ENCODE results near the gene RELA. TPM values are rescaled to one million over a fixed set of nuclear protein-coding genes. Genes with fewer than 3 reads are reported as not detected.

The RELA gene
- total and polyA plus RNA-seq, 2 donors (not counting 1 experiment from before 2014, with no cell fraction given), result 124 to 154 TPM

DNA sequence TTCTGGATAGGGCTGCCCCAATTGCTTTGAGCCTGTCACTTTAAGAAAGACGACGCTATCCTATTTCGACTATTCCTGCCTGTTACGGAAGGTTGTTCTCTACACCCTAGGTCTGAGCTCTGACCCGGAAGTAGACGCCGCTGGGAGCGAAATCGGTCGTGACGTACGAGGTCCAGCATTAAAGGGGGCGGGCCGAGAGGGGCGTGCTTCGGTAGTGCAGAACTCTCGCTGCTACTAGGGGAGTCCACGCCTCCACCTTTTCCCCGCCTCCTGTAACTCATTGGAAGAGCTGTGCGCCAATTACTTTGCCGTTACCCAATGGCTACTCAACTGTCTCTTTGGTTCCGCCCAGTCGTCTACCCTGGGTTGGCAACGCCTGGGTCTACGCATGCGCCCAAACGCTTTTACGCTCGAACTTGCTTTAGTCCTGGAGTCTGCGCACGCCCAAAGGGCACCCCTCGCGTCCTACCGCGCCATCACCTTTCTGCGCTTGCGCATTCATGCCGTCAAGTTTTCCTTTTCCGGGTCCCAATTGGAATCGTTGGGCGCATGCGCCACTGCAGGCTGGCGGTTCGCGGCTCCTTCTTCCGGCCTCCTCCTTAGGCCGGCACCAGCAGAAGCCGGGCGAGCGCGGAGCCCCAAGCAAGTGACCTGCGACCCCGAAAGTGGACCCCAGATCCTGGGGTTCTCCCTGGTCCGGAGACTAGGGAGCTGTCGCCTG lies 47.3 kb downstream of the RELA start, which contains the start of gene PCNX3:
Gene PCNX3, plus strand, starts transcription at position 548 of the 721 bp plus-strand sequence. CDS start 536 bp downstream, outside the sequence.
- Mint-ChIP-seq H3K27me3 (no peaks in the 10 kb centered on the region), H3K4me1 (peaks cover 49% of the 10 kb centered on the region), H3K4me3 (peak within 1 kb of the TSS; percentile 98), H3K27ac (peak within 1 kb of the TSS; percentile 97), H3K9me3 (ENCODE audit: insufficient read depth) (no peaks in the 10 kb centered on the region)
- WGBS (ENCODE audit: insufficient coverage), result under 1% methylated on average over 55 of the region's 55 CpGs
- POLR2A ChIA-PET, result interaction anchor here (0.6 to 3.9 kb wide), 24 partner anchors 10 to 765 kb away, joined by 3 to 28 read pairs (median 5); partner anchors contain the start of genes BANF1, CCDC85B, CFL1 and EHBP1L1
- Histone ChIP-seq H3K4me1 (ENCODE audit: control insufficient read depth in 2 of 2, insufficient read depth in 2 of 2, low read length in 2 of 2) (peaks cover 39 to 47% of the 10 kb centered on the region in 2 donors), H3K36me3 (replicated peaks in 1 of 2; ENCODE audit: control extremely low read depth in 1 of 2, control insufficient read depth in 1 of 2, extremely low read depth in 1 of 2, insufficient read depth in 2 of 2, low read length in 1 of 2) (peaks cover 0 to 48% of the 10 kb centered on the region in 2 experiments), H3K4me2 (replicated peaks; ENCODE audit: low read depth, low read length, poor library complexity, severe bottlenecking) (peak within 1 kb of the TSS; percentile 84), H3K9ac (ENCODE audit: low read length) (peak within 1 kb of the TSS; percentile 92), H3K27ac (ENCODE audit: low read length in 2 of 2) (peak within 1 kb of the TSS; percentile 85 to 89), H3K4me3 (ENCODE audit: control extremely low read depth in 1 of 5, extremely low read depth in 1 of 5, insufficient read depth in 1 of 5, low read depth in 2 of 5, low read length in 4 of 5) (peak within 1 kb of the TSS; percentile 64 to 93 (median 88)), H2AFZ (ENCODE audit: insufficient read depth, low read depth, low read length, poor library complexity, severe bottlenecking) (peak within 1 kb of the TSS; percentile 80), H4K20me1 (ENCODE audit: control insufficient read depth, insufficient read depth, low read length, poor library complexity, severe bottlenecking) (peaks cover 60% of the 10 kb centered on the region), H3K79me2 (ENCODE audit: control insufficient read depth, insufficient read depth, low read length) (peaks cover 87% of the 10 kb centered on the region), H3K9me3 (ENCODE audit: control extremely low read depth in 1 of 3, control insufficient read depth in 2 of 3, insufficient read depth in 1 of 3, low read length in 2 of 3) (no peaks in the 10 kb centered on the region), H3K27me3 (replicated peaks in 1 of 4; ENCODE audit: control extremely low read depth in 1 of 4, control insufficient read depth in 3 of 4, insufficient read depth in 4 of 4, low read length in 3 of 4) (no peaks in the 10 kb centered on the region)
- DNase-seq (peak; percentile 100), ATAC-seq (ENCODE audit: low read depth) (peak; percentile 88)
- intact Hi-C loops (cut with micrococcal nuclease), result loop anchor here (1.0 to 10.0 kb wide), 15 partner anchors 23 to 501 kb away; partner anchors contain the start of genes BANF1, CFL1, EIF1AD and KAT5
- CTCF ChIA-PET, result interaction anchor here (0.8 to 3.8 kb wide), 20 partner anchors 10 to 275 kb away, joined by 3 to 21 read pairs (median 4); partner anchors contain the start of genes CCDC85B, CFL1, EHBP1L1 and FAM89B
- TF ChIP-seq EZH2 (IDR thresholded peaks at IDR 0.05; ENCODE audit: borderline replicate concordance, insufficient read depth, low read depth, low read length, poor library complexity, severe bottlenecking), result no peak
- TF ChIP-seq, protein P1, sequence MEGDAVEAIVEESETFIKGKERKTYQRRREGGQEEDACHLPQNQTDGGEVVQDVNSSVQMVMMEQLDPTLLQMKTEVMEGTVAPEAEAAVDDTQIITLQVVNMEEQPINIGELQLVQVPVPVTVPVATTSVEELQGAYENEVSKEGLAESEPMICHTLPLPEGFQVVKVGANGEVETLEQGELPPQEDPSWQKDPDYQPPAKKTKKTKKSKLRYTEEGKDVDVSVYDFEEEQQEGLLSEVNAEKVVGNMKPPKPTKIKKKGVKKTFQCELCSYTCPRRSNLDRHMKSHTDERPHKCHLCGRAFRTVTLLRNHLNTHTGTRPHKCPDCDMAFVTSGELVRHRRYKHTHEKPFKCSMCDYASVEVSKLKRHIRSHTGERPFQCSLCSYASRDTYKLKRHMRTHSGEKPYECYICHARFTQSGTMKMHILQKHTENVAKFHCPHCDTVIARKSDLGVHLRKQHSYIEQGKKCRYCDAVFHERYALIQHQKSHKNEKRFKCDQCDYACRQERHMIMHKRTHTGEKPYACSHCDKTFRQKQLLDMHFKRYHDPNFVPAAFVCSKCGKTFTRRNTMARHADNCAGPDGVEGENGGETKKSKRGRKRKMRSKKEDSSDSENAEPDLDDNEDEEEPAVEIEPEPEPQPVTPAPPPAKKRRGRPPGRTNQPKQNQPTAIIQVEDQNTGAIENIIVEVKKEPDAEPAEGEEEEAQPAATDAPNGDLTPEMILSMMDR (IDR thresholded peaks at IDR 0.05), result no peak

Measured in B cell (primary cell).